SK-N-SH treated with all-trans-retinoic acid at 6 μM for 48 hours (cell line): ENCODE measurements around the gene LEMD3.

Experiments
- ARNTL ChIP-seq: fragments of 450-650 bp; formaldehyde crosslinking; IDR thresholded peaks from 2 replicates; pipeline ENCODE4 v1.5.0; 2020; ENCODE audit warnings: low read depth, mild to moderate bottlenecking, moderate library complexity, borderline replicate concordance
- BACH2 ChIP-seq: fragments of 250-450 bp; sonication (Bioruptor Pico); IDR thresholded peaks from 2 replicates; pipeline ENCODE4 v1.9.0; 2021; ENCODE audit warnings: mild to moderate bottlenecking, borderline replicate concordance
- CSDC2 ChIP-seq: fragments of 250-450 bp; sonication (Bioruptor Pico); IDR thresholded peaks from 2 replicates; pipeline ENCODE4 v1.5.0; 2020; ENCODE audit warnings: mild to moderate bottlenecking, moderate library complexity
- OSR1 ChIP-seq: fragments of 250-450 bp; sonication (Bioruptor Pico); IDR thresholded peaks from 2 replicates; pipeline ENCODE4 v1.8.0; 2022; ENCODE audit warnings: moderate library complexity, mild to moderate bottlenecking, inconsistent platforms
- RARB ChIP-seq: fragments of 250-450 bp; sonication (Bioruptor Pico); IDR thresholded peaks from 2 replicates; pipeline ENCODE4 v1.8.0; 2021; ENCODE audit warnings: mild to moderate bottlenecking, moderate library complexity
- ZFP30 ChIP-seq: fragments of 450-650 bp; formaldehyde crosslinking; IDR thresholded peaks from 2 replicates; pipeline ENCODE4 v1.5.0; 2022; ENCODE audit warnings: mild to moderate bottlenecking, moderate library complexity
- TF ChIP-seq, protein P1 (sequence below): fragments of 250-450 bp; sonication (Bioruptor Pico); IDR thresholded peaks from 2 replicates; pipeline ENCODE4 v1.5.0; 2020; ENCODE audit warnings: mild to moderate bottlenecking, moderate library complexity
- TF ChIP-seq, protein P2 (sequence below): fragments of 250-450 bp; sonication (Bioruptor Pico); IDR thresholded peaks from 2 replicates; pipeline ENCODE4 v1.8.0; 2021; ENCODE audit warnings: low read depth, mild to moderate bottlenecking, moderate library complexity, borderline replicate concordance
- TF ChIP-seq, protein P3 (sequence below): fragments of 250-450 bp; sonication (Bioruptor Pico); IDR thresholded peaks from 2 replicates; pipeline ENCODE4 v1.8.0; 2020; ENCODE audit warnings: mild to moderate bottlenecking, moderate library complexity, borderline replicate concordance
- TF ChIP-seq, protein P4 (sequence below): fragments of 250-450 bp; sonication (Bioruptor Pico); IDR thresholded peaks from 2 replicates; pipeline ENCODE4 v1.5.1; 2020; ENCODE audit warnings: low read depth, mild to moderate bottlenecking, moderate library complexity

DNA sequence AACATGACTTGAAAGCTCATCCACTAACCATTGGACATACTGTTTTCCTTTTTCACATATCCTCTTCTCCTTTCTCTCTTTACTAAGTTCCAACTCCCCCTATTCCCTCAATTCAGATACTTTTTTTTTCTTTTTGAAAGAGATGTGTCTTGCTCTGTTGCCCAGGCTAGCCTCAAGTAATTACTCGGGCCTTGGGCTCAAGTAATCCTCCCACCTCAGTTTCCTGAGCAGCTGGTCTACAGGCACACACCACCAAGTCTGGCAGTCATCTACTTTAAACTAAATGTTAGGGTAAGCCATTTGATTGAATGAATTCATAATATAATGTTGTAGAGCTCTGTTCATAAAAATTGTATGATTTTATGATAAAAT lies 15.5 kb downstream of the LEMD3 start:
- TF ChIP-seq, protein P1, sequence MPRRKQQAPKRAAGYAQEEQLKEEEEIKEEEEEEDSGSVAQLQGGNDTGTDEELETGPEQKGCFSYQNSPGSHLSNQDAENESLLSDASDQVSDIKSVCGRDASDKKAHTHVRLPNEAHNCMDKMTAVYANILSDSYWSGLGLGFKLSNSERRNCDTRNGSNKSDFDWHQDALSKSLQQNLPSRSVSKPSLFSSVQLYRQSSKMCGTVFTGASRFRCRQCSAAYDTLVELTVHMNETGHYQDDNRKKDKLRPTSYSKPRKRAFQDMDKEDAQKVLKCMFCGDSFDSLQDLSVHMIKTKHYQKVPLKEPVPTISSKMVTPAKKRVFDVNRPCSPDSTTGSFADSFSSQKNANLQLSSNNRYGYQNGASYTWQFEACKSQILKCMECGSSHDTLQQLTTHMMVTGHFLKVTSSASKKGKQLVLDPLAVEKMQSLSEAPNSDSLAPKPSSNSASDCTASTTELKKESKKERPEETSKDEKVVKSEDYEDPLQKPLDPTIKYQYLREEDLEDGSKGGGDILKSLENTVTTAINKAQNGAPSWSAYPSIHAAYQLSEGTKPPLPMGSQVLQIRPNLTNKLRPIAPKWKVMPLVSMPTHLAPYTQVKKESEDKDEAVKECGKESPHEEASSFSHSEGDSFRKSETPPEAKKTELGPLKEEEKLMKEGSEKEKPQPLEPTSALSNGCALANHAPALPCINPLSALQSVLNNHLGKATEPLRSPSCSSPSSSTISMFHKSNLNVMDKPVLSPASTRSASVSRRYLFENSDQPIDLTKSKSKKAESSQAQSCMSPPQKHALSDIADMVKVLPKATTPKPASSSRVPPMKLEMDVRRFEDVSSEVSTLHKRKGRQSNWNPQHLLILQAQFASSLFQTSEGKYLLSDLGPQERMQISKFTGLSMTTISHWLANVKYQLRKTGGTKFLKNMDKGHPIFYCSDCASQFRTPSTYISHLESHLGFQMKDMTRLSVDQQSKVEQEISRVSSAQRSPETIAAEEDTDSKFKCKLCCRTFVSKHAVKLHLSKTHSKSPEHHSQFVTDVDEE (CRISPR knock-in tag) = no peak
- TF ChIP-seq, protein P2, sequence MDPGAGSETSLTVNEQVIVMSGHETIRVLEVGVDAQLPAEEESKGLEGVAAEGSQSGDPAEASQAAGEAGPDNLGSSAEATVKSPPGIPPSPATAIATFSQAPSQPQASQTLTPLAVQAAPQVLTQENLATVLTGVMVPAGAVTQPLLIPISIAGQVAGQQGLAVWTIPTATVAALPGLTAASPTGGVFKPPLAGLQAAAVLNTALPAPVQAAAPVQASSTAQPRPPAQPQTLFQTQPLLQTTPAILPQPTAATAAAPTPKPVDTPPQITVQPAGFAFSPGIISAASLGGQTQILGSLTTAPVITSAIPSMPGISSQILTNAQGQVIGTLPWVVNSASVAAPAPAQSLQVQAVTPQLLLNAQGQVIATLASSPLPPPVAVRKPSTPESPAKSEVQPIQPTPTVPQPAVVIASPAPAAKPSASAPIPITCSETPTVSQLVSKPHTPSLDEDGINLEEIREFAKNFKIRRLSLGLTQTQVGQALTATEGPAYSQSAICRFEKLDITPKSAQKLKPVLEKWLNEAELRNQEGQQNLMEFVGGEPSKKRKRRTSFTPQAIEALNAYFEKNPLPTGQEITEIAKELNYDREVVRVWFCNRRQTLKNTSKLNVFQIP (CRISPR knock-in tag) = no peak
- TF ChIP-seq, protein P3, sequence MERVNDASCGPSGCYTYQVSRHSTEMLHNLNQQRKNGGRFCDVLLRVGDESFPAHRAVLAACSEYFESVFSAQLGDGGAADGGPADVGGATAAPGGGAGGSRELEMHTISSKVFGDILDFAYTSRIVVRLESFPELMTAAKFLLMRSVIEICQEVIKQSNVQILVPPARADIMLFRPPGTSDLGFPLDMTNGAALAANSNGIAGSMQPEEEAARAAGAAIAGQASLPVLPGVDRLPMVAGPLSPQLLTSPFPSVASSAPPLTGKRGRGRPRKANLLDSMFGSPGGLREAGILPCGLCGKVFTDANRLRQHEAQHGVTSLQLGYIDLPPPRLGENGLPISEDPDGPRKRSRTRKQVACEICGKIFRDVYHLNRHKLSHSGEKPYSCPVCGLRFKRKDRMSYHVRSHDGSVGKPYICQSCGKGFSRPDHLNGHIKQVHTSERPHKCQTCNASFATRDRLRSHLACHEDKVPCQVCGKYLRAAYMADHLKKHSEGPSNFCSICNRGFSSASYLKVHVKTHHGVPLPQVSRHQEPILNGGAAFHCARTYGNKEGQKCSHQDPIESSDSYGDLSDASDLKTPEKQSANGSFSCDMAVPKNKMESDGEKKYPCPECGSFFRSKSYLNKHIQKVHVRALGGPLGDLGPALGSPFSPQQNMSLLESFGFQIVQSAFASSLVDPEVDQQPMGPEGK (CRISPR knock-in tag) = no peak
- TF ChIP-seq, protein P4, sequence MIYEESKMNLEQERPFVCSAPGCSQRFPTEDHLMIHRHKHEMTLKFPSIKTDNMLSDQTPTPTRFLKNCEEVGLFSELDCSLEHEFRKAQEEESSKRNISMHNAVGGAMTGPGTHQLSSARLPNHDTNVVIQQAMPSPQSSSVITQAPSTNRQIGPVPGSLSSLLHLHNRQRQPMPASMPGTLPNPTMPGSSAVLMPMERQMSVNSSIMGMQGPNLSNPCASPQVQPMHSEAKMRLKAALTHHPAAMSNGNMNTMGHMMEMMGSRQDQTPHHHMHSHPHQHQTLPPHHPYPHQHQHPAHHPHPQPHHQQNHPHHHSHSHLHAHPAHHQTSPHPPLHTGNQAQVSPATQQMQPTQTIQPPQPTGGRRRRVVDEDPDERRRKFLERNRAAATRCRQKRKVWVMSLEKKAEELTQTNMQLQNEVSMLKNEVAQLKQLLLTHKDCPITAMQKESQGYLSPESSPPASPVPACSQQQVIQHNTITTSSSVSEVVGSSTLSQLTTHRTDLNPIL (CRISPR knock-in tag) = no peak
- no peak for TF ChIP-seq CSDC2 (CRISPR knock-in tag)
- TF ChIP-seq RARB = no peak
- no peak for TF ChIP-seq OSR1
- TF ChIP-seq BACH2 = no peak
- TF ChIP-seq ZFP30 = no peak
- TF ChIP-seq ARNTL (CRISPR knock-in tag) = no peak
